GM21526 (cell line): ENCODE data around the gene LONP2.
"Not testable (repeated sequence)": the region's sequence is repeated elsewhere in the genome, so short reads cannot be mapped to it uniquely, and the experiment has no call there.

Experiments
- ATAC-seq: cut with Tn5 transposase; IDR thresholded peaks from one replicate; pipeline ENCODE4 v1.9.1; 2021; ENCODE audit warnings: moderate library complexity; ENCODE audit not compliant: unreplicated experiment, low FRiP score

Gene LONP2

DNA sequence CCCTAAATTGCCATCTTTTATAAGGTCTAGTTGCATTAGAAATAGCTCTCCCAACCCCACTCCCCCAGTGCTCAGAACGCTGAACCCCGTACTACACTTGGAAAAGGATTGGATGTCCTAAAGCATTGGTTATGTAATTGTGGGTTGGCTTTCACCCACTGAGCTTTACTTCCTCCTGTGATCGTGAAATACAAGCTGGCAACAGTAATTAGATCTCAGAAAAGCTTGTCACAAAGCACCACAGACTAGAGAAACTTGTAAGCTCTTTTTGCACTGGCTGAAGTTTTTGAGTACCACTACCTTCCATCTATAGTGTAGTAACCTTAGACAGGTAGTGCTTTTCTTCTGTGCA is 86.7 kb downstream of the LONP2 start:
- no peak for ATAC-seq

DNA sequence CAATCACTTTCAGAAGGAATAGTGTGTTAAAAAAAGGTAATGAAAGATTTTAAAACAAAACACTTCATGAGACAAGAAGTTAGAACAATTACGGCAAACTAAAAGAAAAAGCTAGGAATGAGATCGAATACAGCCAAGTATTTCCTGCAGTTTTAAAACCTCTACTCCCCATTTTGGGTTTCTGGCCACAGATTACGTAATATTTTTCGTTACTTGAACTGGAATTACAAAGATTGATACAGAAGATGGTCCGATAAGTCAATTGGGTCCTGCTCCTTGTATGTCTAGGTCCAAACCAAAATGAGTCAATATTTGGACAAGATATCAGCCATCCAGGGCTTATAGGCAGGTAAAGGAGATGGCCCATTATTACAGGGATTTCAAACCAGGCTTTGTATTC is 88.9 kb downstream of the LONP2 start:
- ATAC-seq: no peak

DNA sequence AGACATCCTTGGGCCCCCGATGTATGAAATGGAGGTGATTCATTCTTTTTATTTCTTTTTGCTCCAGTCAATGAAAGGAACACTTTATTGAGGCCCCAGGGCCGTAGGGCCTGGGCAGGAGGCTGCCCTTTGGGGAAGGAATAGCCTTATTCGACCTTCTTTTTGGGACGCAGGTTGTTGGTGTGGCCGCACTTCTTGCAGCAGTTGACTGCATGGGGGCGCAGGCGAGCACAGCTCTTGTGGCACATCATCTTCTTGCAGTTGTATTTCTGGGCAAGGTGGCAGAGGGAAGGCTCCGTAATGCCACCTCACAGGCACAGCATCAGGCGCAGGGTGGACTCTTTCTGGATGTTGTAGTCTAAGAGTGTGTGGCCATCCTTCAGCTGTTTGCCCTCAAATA is 90.2 kb downstream of the LONP2 start:
- ATAC-seq: no peak

DNA sequence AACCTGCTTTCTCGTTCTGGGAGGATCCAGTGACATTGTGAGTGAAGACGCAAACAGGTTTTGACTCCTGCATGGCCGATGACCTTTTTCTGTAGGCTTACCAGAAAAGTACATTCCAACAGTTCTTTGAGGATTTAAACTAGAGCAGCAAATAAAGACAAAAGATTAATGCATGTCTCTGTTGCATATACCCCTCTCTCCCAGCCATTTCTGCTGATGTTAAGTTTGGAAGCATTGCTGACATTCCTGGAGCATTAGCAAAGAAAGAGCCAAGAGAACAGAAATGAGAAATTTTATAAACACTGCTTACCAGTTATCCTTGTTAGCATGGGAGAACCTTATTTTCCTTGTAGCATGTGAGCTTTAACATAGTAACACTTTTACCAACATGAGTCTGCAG is 91.9 kb downstream of the LONP2 start:
- ATAC-seq: no peak

DNA sequence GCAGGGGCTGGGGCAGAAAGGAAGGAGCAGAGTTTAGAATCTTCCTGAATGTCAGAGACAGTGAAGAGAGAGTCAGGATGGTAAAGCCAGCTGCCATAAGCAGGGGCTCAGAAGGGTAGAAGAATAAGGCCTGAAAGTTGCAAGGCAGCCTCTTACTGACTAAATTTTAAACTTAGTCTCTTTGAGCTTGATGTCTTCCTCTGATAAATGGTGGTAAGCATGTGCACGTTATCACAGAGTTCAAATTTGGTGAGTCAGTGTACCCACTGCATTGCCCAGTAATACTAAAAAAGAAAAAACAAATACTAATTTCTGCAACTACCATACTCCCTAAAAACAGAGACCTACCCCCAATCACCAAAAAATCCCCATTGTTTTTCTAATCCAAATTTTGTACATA is 96.0 kb downstream of the LONP2 start:
- no peak for ATAC-seq

DNA sequence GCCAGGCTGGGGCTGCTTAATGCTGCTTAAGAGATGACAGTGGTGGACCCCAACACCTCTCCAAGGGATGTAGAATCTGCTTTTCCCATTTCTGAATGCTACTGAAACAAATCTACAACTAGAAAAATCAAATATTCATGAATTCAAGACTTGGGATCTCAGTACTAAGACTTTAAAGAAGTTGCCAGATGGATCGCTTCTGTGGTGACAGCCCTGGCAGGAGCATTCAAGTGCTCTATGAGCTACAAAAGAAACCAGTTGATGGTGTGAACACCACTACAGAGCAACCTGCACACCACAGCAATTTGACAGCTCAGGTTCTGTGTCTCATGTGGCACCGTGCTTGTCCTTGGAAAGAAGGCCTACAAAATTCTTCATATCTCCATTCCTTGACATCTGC is 98.5 kb downstream of the LONP2 start:
- ATAC-seq: no peak

DNA sequence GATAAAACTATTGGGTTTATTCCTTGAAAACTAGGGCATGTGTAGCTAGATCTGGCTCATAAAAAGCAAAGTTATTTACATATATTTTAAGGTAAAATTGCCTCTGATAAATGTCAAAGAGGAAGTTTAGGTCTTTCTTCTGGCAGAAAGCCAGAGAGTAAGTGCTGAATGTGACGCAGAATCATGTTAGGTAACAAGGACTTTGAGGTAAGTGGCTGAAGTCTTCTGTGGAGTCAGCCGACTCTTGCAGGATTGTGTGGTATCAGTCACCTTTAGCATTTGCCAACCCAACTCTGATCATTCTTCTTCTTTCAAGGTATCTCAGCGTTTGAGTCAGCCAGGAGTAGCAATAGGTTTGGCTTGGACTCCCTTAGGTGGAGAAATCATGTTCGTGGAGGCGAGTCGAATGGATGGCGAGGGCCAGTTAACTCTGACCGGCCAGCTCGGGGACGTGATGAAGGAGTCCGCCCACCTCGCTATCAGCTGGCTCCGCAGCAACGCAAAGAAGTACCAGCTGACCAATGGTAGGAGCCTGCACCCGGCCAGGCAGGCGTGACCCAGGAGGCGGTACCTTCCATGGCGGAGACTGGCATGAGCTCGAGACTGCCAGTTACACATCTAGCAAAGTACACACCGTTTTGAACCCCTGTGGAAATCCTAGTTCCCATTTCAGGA is 103.2 kb downstream of the LONP2 start:
- ATAC-seq: no peak

DNA sequence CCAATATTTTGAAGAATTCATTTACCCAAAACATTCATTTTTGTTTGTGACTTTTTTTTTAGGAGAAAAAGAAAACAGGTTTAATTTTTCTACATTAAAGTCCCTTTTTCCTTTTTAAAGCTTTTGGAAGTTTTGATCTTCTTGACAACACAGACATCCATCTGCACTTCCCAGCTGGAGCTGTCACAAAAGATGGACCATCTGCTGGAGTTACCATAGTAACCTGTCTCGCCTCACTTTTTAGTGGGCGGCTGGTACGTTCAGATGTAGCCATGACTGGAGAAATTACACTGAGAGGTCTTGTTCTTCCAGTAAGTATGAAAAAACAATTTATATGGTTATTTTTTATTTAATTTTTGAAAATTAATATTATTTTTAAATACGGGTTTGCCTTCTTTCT is 103.9 kb downstream of the LONP2 start:
- ATAC-seq: no peak

DNA sequence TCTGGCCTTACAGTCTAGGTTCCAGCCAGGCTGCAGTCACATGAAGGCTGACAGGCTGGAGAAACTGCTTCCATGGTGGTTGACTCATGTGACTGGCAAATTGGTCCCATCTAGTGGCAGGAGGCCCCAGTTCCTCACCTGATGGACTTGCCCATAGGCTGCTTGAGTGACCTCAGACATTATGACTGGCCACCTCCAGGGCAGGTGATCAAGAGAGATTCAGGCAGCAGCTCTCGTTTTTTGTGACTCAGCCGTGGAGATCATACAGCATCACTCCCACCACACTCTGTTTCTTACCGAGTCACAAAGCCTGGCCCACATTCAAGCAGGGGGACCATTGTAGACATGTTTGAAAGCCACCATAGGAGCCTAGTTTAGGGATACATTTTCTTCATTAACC is 106.6 kb downstream of the LONP2 start:
- ATAC-seq: no peak

DNA sequence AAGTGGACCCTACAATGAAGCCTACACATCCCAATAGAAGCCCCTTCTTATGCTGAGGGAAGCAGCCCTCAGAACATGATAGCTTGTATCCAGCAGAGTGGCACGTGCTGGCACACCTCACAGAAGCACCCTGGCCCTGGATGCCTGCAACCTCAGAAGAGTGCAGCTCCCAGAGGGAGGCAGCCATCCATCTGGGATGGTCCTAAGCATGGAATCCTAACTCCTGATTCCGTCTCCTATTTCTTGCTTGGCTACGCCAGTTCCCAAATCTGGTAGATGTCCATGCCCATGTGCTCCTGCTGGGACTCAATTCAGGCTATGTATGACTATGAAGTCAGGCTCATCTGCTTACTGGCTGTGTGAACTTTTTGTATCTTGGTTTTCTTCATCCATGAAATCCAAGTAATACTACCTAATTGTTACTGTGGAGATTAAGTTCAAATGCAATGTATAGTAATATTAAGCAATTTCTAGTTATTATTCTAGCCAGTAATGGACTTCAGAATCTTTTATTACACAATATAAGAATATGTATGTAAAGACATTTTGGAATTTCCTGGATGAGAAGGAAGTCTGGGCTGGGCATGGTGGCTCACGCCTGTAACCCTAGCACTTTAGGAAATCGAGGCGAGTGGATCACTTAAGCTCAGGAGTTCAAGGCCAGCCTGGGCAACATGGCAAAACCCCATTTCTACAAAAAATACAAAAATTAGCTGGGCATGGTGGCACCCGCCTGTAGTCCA is 108.7 kb downstream of the LONP2 start:
- no peak for ATAC-seq

DNA sequence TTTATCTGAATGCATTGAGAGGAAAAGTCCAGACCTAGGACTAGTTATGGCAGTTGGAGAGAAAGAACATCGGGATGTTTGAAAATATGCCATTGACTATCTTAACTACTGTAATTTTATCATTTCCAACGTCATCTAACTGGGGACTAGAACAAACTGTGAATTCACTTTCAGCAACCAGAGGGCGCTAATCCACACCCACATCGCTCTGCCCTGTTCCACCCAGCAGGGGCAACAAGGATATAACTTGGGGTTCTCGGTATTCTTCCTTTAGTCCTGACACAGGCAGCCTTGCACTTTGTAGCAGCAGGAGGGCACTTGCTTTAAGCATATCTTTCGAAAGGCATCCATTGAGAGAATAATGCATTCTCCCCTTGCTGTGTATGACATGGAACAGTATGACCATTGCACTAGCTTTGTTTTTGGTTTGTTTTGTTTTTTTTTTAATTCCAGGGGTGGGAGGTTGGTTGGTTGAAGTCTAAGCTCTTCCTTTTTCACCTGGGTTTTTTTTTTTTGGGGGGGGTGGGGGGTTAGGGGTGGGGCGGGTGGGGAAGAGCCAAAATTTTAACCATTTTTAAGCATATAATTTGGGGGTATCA is 109.6 kb downstream of the LONP2 start:
- ATAC-seq: peak; percentile 70

DNA sequence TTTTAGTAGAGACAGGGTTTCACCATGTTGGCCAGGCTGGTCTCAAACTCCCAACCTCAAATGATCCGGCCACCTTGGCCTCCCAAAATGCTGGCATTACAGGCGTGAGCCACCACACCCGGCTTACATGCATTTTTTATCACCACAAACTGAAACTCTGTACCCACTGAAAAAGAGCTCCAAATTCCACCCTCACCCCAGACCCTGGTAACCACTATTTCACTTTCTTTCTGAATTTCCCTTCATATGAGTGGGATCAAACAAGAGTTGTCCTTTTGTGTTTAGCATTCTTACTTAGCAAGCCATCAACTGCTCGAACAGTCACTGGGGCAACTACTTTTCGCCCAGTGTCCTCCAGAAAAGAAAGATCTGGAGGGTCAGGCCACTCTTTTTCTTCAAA is 110.3 kb downstream of the LONP2 start:
- not testable (repeated sequence) for ATAC-seq

DNA sequence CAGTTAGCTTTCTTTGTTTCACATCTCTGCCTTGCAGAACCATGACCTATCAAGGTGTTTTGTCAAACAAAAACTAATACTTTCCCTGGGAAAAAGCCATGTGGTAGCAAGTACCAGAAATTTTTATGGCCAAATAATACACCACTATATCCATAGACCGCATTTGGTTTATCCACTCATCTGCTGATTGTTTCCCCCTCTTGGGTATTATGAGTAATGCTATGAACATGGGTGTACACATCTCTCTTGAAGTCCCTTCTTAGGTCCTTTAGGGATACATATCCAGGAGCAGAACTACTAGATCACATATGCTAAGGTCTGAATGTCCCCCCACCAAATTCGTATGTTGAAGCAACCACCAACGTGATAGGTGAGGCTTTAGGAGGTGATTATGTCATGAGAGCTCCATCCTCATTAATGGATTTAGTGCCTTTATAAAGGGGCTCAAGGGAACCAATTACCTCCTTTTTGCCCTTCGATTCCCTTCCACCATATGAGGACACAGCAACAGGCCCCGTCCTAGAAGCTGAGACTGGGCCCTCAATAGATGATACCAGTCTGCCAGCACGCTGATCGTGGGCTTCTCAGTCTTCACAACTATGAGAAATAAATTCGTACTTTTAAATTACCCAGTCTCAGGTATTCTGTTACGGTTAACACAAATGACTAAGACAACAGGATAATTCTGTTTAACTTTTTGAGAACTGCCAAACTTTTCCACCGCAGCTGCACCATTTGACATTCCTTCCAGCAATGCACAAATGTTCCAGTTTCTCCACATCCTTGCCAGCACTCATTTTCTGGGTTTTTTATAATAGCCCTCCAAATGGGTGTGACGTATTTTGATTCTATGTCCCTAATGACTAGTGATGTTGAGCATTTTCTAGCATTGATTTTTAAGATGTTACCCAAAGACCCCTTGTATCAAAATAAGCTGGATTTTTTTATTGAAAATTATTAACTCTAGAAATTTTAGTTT is 111.1 kb downstream of the LONP2 start:
- no peak for ATAC-seq

DNA sequence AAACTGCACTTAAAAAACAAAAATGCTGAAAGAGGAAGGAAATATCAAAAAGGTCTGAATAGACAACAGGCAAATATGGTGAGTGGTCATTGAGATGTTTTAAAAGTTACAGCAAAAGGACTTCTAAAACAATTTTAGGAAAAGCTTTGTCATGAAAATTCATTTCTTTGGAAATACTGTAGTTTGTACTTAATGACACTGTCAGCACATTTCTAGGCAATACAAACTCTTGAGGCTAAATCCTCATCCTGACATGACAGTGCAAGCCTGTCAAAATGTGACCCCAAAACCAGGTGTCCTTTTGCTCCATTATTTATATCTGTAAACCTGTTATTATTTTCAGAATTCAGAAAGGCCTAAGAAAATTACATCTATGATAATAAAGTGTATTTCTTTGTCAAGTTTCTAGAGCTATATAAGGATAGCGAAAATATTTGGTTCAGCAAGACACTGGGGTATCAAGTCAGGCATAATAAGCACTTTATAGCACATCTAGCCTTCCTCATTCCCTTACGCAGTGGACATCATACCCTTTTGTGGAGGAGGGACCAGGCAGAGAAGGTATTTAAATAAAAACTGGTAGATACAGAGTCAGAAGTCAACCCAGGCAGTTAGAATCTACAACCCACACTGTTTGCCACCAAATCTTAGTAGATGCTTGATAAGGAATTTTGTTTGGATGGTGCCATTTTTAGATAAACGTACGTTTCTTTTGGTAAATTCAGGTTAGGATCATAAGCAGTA is 112.7 kb downstream of the LONP2 start:
- no peak for ATAC-seq

DNA sequence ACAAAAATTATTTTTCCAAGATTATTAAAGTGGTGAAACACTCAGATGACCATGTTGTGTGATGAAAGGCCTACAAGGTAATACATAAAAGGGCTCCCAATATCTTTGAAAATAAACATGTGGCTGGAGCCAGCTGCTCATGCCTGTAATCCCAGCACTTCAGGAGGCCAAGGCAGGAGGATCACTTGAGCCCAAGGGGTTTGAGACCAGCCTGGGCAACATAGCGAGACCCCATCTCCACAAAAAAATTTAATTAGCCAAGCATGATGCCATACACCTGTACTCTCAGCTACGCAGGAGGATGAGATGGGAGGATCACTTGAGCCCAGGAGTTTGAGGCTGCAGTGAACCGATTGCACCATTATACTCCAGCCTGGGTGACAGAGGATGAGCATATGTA is 114.3 kb downstream of the LONP2 start:
- no peak for ATAC-seq

DNA sequence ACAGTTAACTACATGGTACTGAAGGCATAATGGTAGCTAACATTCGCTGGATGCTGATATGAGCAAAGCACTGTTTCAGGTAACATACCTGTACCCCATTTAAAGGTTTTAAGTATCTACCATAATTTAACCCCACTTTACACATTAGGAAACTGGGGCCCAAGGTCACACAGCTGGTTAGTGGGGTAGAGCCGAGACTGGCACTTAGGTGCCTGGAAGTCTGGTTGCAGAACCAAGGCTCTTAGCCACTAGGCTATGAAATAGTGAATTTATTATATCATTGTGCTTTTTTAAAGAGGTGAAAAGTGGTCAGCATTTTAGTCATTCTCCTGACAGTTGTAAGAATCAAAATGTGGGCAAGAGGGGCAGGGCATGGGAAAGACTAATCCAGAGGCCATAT is 115.9 kb downstream of the LONP2 start:
- ATAC-seq: no peak

DNA sequence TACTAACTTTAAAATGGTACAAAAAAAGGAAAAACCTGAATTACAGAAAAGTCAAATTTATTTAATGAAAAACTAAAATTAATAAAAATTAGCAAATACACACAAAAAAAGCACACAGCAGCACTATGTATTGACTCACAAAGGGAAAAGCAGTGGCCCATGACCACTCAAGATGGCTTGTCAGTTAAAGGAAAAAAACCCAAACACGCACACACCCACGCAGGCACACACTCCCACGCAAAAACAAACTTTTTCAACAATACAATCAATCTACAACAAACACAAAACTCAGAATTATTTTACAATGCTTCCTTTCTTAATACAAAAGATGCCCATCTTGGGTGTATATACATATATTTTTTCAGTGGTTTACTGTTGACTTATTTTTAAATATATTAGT is 116.9 kb downstream of the LONP2 start:
- ATAC-seq: no peak

DNA sequence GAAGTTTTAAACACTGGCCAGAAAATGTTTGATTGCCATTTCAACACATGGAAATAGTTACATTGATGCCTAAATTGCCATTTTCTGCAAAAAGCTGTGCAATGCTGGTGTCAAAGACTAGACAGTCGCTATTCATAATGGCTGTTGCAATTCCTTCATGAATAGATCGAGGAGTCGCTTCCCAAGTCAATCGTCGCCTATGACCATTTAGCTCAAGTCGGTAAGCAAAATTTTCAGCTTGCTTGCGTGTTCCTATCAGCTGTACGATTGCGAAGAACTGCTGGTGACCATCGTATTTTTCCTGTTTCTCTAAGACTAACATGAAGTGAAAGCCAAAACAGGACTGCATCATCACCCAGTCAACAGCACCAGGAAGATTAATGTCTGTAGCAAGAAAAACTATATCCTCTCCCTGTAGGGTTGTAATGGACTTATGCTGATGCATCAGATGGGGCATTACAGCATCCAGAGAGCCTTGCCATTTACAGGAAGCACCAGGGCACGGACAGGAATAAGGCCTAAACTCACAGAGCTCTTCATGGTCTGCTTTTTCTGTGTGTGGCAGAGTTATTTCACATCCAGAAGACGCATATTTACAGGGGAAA is 117.5 kb downstream of the LONP2 start:
- ATAC-seq: no peak

DNA sequence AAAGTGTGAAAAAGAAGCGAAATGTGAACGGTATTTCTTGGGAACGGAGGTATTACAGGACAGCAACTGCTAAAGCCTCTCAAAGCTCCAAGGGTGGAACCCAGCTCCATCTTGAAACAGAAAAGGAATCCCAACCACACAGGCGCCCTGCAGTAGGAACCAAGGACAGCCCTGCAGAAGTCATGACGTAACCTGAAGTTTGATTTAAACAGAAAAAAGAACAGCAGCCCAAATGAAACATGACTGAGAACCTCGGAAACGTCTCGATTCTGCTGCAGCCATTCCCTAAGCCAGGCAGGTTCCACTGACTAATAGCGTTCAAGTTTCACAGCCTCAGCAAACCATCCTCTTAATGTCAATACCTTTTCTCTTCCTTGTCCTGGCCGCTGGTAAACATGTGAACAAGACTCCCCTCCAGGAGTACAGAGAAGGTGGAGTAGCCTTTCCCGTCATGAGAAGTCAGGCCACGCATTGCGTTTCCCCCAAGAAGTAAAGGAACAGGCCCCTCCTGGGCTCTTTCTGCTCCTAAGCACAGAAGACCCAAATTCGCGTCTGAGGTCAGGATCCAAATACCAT is 121.0 kb downstream of the LONP2 start:
- no peak for ATAC-seq
